Liver (tissue), 9 donors: ENCODE data around the gene SHC1. TPM values are rescaled to one million over a fixed set of nuclear protein-coding genes. Genes with fewer than 3 reads are reported as not detected.

ENCODE experiments used
- DNase-seq: peaks from one replicate; pipeline ENCODE4 v3.0.0-alpha.2; 2017; ENCODE audit warnings: low spot score
- H3K27ac ChIP-seq, 2 donors: one replicate each; pipeline ENCODE4 v1.7.0; 2013; ENCODE audit warnings: inconsistent platforms in 2 of 2, low read length in 2 of 2, control low read depth in 1 of 2, low read depth in 1 of 2, mild to moderate bottlenecking in 1 of 2
- H3K27me3 ChIP-seq, 4 donors: one replicate each; pipeline versions ENCODE4 v1.6.1 to v1.7.0; 2013; ENCODE audit warnings: low read length in 3 of 4, inconsistent platforms in 1 of 4, mild to moderate bottlenecking in 1 of 4, moderate library complexity in 1 of 4; ENCODE audit not compliant: control insufficient read depth in 4 of 4, insufficient read depth in 4 of 4
- H3K36me3 ChIP-seq, 4 donors: one replicate each; pipeline versions ENCODE4 v1.6.1 to v1.7.0; 2013; ENCODE audit warnings: low read length in 3 of 4, mild to moderate bottlenecking in 3 of 4, low read depth in 1 of 4, moderate library complexity in 1 of 4; ENCODE audit not compliant: control insufficient read depth in 4 of 4, insufficient read depth in 3 of 4
- H3K4me1 ChIP-seq, 4 donors: one replicate each; pipeline versions ENCODE4 v1.6.1 to v1.7.0; 2013; ENCODE audit warnings: low read length in 3 of 4, mild to moderate bottlenecking in 3 of 4, moderate library complexity in 1 of 4; ENCODE audit not compliant: control insufficient read depth in 4 of 4, insufficient read depth in 4 of 4
- H3K4me3 ChIP-seq, 3 donors: one replicate each; pipeline versions ENCODE4 v1.6.1 to v1.7.0; 2013; ENCODE audit warnings: low read length in 3 of 3, control low read depth in 1 of 3, low read depth in 1 of 3, mild to moderate bottlenecking in 1 of 3
- H3K9ac ChIP-seq, 2 donors: one replicate each; pipeline ENCODE4 v1.7.0; 2013; ENCODE audit warnings: low read length in 2 of 2, mild to moderate bottlenecking in 2 of 2, moderate library complexity in 2 of 2, control low read depth in 1 of 2, low read depth in 1 of 2
- H3K9me3 ChIP-seq, 4 donors: one replicate each; pipeline versions ENCODE4 v1.6.1 to v1.7.0; 2013; ENCODE audit warnings: low read length in 3 of 4; ENCODE audit not compliant: control insufficient read depth in 4 of 4
- EGR1 ChIP-seq, 2 donors: IDR thresholded peaks; 2 replicates each; pipeline ENCODE4 v1.6.1; 2016 to 2018; ENCODE audit warnings: antibody characterized with exemption in 2 of 2, low read depth in 2 of 2
- FOXA1 ChIP-seq: IDR thresholded peaks from 2 replicates; pipeline ENCODE4 v1.6.1; 2016; ENCODE audit warnings: antibody characterized with exemption
- FOXA2 ChIP-seq: IDR thresholded peaks from 2 replicates; pipeline ENCODE4 v1.6.1; 2016; ENCODE audit warnings: antibody characterized with exemption
- GABPA ChIP-seq, 2 donors: IDR thresholded peaks in 1 of 2; conservative IDR thresholded peaks in 1 of 2; 2 replicates each; pipeline ENCODE4 v1.6.1; 2016; ENCODE audit warnings: antibody characterized with exemption in 2 of 2, mild to moderate bottlenecking in 1 of 2, moderate library complexity in 1 of 2
- HNF4A ChIP-seq, 2 donors: conservative IDR thresholded peaks; 2 replicates each; pipeline ENCODE4 v1.6.1; 2016; ENCODE audit warnings: antibody characterized with exemption in 2 of 2, mild to moderate bottlenecking in 2 of 2
- HNF4G ChIP-seq: IDR thresholded peaks from 2 replicates; pipeline ENCODE4 v1.6.1; 2016; ENCODE audit warnings: antibody characterized with exemption
- JUND ChIP-seq, 2 donors: IDR thresholded peaks; 2 replicates each; pipeline ENCODE4 v1.6.1; 2016; ENCODE audit warnings: antibody characterized with exemption in 2 of 2
- NR2F2 ChIP-seq: IDR thresholded peaks from 2 replicates; pipeline ENCODE4 v1.6.1; 2016; ENCODE audit warnings: antibody characterized with exemption
- RAD21 ChIP-seq, 2 donors: IDR thresholded peaks; 2 replicates each; pipeline ENCODE4 v1.6.1; 2016; ENCODE audit warnings: antibody characterized with exemption in 2 of 2, mild to moderate bottlenecking in 2 of 2
- RXRA ChIP-seq, 2 donors: IDR thresholded peaks; 2 replicates each; pipeline ENCODE4 v1.6.1; 2017 to 2018; ENCODE audit warnings: antibody characterized with exemption in 2 of 2, mild to moderate bottlenecking in 1 of 2
- SP1 ChIP-seq: IDR thresholded peaks from 2 replicates; pipeline ENCODE4 v1.6.1; 2018; ENCODE audit warnings: antibody characterized with exemption, mild to moderate bottlenecking
- TAF1 ChIP-seq: conservative IDR thresholded peaks from 2 replicates; pipeline ENCODE4 v1.6.1; 2016; ENCODE audit warnings: antibody characterized with exemption, mild to moderate bottlenecking
- YY1 ChIP-seq: IDR thresholded peaks from 2 replicates; pipeline ENCODE4 v1.6.1; 2016; ENCODE audit warnings: antibody characterized with exemption, mild to moderate bottlenecking
- WGBS: extraction: QIAGEN DNeasy Blood & Tissue Kit; methylation state at CpG from one replicate; pipeline ENCODE4 v1.1.7; 2013; 5-methylcytosine and 5-hydroxymethylcytosine counted together
- polyA plus RNA-seq, 2 donors: library from polyadenylated mRNA; stranded (reverse) in 1 of 2; unstranded in 1 of 2; fragments of 200-250 nt in 1 of 2; fragments of >200 nt in 1 of 2; fragmentation: Nextera tagmentation in 1 of 2; extraction: Ambion mirVana in 1 of 2; gene quantifications; one replicate each; pipeline versions ENCODE4 v1.2.1 to v1.2.3, GENCODE V29; 2013 to 2015
- total RNA-seq, 2 donors: library from RNA; depleted of rRNA; stranded (reverse); fragments of >200 nt; gene quantifications; one replicate each; pipeline ENCODE4 v1.2.3, GENCODE V29; 2014
- TF ChIP-seq, protein P1 (sequence below): fragments of 150-350 bp; IDR thresholded peaks from 2 replicates; pipeline ENCODE4 v1.5.1; 2017; ENCODE audit warnings: improper control_type of control experiment, low read depth, low read length; ENCODE audit not compliant: missing input control
- TF ChIP-seq, protein P2 (sequence below): IDR thresholded peaks from 2 replicates; pipeline ENCODE4 v1.6.1; 2016; ENCODE audit warnings: antibody characterized with exemption
- TF ChIP-seq, protein P3 (sequence below): IDR thresholded peaks from 2 replicates; pipeline ENCODE4 v1.6.1; 2016; ENCODE audit warnings: antibody characterized with exemption, mild to moderate bottlenecking
- TF ChIP-seq, protein P4 (sequence below): IDR thresholded peaks from 2 replicates; pipeline ENCODE4 v1.6.1; 2016; ENCODE audit warnings: antibody characterized with exemption
- TF ChIP-seq, protein P5 (sequence below): IDR thresholded peaks from 2 replicates; pipeline ENCODE4 v1.6.1; 2016; ENCODE audit warnings: antibody characterized with exemption
- donor health status: healthy.
- donor health status: healthy.
- donor health status: healthy.
- donor health status: healthy.
- donor health status: healthy.

SHC1 gene
- total and polyA plus RNA-seq, 4 donors, result 27.2 to 65.5 (median 58.0) TPM

DNA sequence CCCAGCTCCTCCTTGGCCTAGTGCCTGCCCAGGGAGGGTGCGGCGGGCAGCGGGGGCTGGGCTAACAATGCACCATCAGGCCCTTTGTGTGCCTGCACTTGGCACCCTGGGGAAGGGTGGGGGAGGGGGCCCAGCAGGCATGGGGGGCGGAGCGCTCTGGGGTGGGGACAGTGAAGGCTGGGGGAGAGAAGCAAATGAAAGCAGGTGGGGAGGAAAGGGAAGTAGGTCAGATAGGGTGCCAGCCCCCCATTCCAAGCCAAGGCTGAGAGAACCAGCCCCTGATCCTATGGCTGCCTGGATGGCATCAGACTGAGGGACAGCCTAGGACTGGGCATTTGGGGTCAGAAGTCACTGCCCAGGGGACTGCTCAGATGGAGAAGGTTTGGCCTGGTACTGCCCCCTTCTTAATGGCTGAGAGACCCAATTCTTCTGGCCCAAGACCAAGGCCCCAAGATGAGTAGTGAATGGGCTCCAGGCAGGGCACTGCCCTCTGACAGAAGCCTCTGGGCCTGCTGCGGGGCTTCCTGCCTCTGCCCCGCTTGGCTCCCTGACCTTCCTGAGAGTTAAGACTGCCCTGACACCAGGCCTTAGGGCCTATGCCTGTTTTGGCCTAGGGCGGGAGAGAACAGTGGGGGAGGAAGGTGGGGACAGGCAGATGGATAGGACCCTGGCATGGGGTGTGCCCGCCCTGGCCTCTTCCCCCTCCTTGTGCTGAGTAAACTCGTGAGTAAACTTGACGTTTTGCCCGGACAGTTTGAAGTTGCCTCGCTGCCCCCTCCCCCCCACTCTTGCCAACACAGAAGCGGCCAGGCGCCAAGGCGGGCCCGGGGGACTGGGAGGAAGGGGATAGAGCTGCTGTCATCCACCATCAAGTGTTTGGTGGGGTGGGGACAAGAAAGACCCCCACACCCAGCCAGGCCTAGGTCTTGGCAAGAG is 34.8 kb upstream of the SHC1 start:
- peak overlapping the region in 2 of 3 donors; percentile 7 to 73 for H3K4me3 ChIP-seq
- no peaks in the 10 kb centered on the region for H3K9me3 ChIP-seq
- TF ChIP-seq, protein P1, sequence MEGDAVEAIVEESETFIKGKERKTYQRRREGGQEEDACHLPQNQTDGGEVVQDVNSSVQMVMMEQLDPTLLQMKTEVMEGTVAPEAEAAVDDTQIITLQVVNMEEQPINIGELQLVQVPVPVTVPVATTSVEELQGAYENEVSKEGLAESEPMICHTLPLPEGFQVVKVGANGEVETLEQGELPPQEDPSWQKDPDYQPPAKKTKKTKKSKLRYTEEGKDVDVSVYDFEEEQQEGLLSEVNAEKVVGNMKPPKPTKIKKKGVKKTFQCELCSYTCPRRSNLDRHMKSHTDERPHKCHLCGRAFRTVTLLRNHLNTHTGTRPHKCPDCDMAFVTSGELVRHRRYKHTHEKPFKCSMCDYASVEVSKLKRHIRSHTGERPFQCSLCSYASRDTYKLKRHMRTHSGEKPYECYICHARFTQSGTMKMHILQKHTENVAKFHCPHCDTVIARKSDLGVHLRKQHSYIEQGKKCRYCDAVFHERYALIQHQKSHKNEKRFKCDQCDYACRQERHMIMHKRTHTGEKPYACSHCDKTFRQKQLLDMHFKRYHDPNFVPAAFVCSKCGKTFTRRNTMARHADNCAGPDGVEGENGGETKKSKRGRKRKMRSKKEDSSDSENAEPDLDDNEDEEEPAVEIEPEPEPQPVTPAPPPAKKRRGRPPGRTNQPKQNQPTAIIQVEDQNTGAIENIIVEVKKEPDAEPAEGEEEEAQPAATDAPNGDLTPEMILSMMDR, result no peak
- peak; percentile 34 to 52 for TF ChIP-seq JUND (IDR thresholded peaks at IDR 0.05)
- TF ChIP-seq GABPA (IDR thresholded peaks at IDR 0.05 in 1 of 2, conservative IDR thresholded peaks at IDR 0.05 in 1 of 2), result peak in 1 of 2 donors; percentile 53
- TF ChIP-seq, protein P2, sequence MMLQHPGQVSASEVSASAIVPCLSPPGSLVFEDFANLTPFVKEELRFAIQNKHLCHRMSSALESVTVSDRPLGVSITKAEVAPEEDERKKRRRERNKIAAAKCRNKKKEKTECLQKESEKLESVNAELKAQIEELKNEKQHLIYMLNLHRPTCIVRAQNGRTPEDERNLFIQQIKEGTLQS, result no peak
- no peak for TF ChIP-seq TAF1
- peak; percentile 30 for TF ChIP-seq NR2F2
- TF ChIP-seq EGR1 (IDR thresholded peaks at IDR 0.05; ENCODE audit: low read depth in 2 of 2), result peak in 1 of 2 donors; percentile 51
- peak; percentile 35 for TF ChIP-seq FOXA1
- TF ChIP-seq, protein P3, sequence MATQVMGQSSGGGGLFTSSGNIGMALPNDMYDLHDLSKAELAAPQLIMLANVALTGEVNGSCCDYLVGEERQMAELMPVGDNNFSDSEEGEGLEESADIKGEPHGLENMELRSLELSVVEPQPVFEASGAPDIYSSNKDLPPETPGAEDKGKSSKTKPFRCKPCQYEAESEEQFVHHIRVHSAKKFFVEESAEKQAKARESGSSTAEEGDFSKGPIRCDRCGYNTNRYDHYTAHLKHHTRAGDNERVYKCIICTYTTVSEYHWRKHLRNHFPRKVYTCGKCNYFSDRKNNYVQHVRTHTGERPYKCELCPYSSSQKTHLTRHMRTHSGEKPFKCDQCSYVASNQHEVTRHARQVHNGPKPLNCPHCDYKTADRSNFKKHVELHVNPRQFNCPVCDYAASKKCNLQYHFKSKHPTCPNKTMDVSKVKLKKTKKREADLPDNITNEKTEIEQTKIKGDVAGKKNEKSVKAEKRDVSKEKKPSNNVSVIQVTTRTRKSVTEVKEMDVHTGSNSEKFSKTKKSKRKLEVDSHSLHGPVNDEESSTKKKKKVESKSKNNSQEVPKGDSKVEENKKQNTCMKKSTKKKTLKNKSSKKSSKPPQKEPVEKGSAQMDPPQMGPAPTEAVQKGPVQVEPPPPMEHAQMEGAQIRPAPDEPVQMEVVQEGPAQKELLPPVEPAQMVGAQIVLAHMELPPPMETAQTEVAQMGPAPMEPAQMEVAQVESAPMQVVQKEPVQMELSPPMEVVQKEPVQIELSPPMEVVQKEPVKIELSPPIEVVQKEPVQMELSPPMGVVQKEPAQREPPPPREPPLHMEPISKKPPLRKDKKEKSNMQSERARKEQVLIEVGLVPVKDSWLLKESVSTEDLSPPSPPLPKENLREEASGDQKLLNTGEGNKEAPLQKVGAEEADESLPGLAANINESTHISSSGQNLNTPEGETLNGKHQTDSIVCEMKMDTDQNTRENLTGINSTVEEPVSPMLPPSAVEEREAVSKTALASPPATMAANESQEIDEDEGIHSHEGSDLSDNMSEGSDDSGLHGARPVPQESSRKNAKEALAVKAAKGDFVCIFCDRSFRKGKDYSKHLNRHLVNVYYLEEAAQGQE, result no peak
- no peak for TF ChIP-seq RAD21 (IDR thresholded peaks at IDR 0.05)
- TF ChIP-seq, protein P4, sequence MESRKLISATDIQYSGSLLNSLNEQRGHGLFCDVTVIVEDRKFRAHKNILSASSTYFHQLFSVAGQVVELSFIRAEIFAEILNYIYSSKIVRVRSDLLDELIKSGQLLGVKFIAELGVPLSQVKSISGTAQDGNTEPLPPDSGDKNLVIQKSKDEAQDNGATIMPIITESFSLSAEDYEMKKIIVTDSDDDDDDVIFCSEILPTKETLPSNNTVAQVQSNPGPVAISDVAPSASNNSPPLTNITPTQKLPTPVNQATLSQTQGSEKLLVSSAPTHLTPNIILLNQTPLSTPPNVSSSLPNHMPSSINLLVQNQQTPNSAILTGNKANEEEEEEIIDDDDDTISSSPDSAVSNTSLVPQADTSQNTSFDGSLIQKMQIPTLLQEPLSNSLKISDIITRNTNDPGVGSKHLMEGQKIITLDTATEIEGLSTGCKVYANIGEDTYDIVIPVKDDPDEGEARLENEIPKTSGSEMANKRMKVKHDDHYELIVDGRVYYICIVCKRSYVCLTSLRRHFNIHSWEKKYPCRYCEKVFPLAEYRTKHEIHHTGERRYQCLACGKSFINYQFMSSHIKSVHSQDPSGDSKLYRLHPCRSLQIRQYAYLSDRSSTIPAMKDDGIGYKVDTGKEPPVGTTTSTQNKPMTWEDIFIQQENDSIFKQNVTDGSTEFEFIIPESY, result no peak
- peak; percentile 63 for TF ChIP-seq SP1
- TF ChIP-seq HNF4G, result no peak
- TF ChIP-seq YY1, result peak; percentile 38
- no peak for TF ChIP-seq FOXA2
- peak; percentile 63 to 81 for TF ChIP-seq RXRA (IDR thresholded peaks at IDR 0.05)
- peak; percentile 50 to 72 for TF ChIP-seq HNF4A (conservative IDR thresholded peaks at IDR 0.05)
- TF ChIP-seq, protein P5, sequence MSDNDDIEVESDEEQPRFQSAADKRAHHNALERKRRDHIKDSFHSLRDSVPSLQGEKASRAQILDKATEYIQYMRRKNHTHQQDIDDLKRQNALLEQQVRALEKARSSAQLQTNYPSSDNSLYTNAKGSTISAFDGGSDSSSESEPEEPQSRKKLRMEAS, result peak; percentile 57
- H3K4me1 ChIP-seq, result peaks cover 40 to 72% (median 58%) of the 10 kb centered on the region in 4 donors
- H3K27me3 ChIP-seq, result no peaks in the 10 kb centered on the region
- H3K36me3 ChIP-seq, result no peaks in the 10 kb centered on the region
- H3K9ac ChIP-seq, result peak overlapping the region; percentile 5 to 15
- peak overlapping the region; percentile 87 to 99 for H3K27ac ChIP-seq
- WGBS, result 19% methylated on average over 17 of the region's 17 CpGs
- DNase-seq, result no peak
